ENCODE measurements around the gene IQUB. TPM values are rescaled to one million over a fixed set of nuclear protein-coding genes. Genes with fewer than 3 reads are reported as not detected.
"Not testable (repeated sequence)": the region's sequence is repeated elsewhere in the genome, so short reads cannot be mapped to it uniquely, and the experiment has no call there.

The IQUB gene
- total and polyA plus RNA-seq, 7 donors, result 0.10 to 0.83 (median 0.66) TPM; not detected in 2

DNA sequence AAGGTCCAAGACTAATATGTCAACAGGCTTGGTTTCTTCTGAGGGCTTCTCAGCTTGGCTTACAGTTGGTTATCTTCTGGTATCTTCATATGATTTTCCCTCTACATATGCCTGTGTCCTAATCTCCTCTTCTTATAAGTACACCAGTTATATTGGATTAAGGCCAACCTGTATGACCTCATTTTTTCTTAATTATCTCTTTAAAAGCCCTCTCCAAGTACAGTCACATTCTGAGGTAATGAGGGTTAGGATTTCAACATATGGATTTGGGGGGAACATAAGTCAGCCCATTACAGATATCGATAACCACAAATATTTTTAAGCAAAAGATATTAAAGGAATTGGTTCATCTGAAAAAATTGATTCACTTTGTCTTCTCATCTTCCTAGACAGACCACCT is 49.2 kb downstream of the IQUB start:
- intact Hi-C loops (cut with DNase I), result no loop called here
- 94 to 98% methylated on average over 1 of the region's 1 CpG for WGBS, 2 donors
- Histone ChIP-seq H3K27me3 (no peaks in the 10 kb centered on the region), H3K9me3 (no peaks in the 10 kb centered on the region), H3K36me3 (no peaks in the 10 kb centered on the region), H3K4me1 (no peaks in the 10 kb centered on the region), H3K27ac (no peak overlapping the region), H3K4me3 (no peak overlapping the region)
- DNase-seq, result no peak
- TF ChIP-seq EP300 (IDR thresholded peaks at IDR 0.05) (no peak), POLR2AphosphoS5 (IDR thresholded peaks at IDR 0.05) (no peak), POLR2A (IDR thresholded peaks at IDR 0.05) (no peak)
- TF ChIP-seq, protein P1, sequence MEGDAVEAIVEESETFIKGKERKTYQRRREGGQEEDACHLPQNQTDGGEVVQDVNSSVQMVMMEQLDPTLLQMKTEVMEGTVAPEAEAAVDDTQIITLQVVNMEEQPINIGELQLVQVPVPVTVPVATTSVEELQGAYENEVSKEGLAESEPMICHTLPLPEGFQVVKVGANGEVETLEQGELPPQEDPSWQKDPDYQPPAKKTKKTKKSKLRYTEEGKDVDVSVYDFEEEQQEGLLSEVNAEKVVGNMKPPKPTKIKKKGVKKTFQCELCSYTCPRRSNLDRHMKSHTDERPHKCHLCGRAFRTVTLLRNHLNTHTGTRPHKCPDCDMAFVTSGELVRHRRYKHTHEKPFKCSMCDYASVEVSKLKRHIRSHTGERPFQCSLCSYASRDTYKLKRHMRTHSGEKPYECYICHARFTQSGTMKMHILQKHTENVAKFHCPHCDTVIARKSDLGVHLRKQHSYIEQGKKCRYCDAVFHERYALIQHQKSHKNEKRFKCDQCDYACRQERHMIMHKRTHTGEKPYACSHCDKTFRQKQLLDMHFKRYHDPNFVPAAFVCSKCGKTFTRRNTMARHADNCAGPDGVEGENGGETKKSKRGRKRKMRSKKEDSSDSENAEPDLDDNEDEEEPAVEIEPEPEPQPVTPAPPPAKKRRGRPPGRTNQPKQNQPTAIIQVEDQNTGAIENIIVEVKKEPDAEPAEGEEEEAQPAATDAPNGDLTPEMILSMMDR (IDR thresholded peaks at IDR 0.05), result no peak

DNA sequence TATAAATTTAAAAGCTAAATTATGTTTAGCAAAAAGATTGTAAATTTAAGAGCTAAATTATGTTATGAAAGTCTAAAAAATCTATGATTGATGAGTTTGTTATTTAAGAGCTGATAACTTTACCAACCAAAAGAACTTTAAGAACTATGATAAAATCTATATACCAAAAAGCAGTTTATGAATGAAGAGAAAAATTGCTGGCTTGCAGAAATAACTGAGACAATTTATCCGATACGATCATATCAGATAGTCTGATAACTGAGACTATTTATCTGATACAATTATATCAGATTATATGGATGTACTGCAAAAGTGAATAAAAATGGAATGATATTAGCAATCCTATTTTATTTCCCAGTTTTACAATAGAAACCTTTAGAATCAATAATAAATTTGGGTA is 50.2 kb downstream of the IQUB start:
- no peaks in the 10 kb centered on the region for H3K4me1 ChIP-seq
- TF ChIP-seq EP300 (IDR thresholded peaks at IDR 0.05) (no peak), POLR2AphosphoS5 (IDR thresholded peaks at IDR 0.05) (no peak), POLR2A (IDR thresholded peaks at IDR 0.05) (no peak)
- 96% methylated on average over 2 of the region's 2 CpGs for WGBS, 2 donors
- no peak for DNase-seq
- no peak overlapping the region for H3K4me3 ChIP-seq
- H3K9me3 ChIP-seq, result no peaks in the 10 kb centered on the region
- intact Hi-C loops (cut with DNase I), result no loop called here
- no peaks in the 10 kb centered on the region for H3K27me3 ChIP-seq
- H3K27ac ChIP-seq, result no peak overlapping the region
- no peaks in the 10 kb centered on the region for H3K36me3 ChIP-seq

DNA sequence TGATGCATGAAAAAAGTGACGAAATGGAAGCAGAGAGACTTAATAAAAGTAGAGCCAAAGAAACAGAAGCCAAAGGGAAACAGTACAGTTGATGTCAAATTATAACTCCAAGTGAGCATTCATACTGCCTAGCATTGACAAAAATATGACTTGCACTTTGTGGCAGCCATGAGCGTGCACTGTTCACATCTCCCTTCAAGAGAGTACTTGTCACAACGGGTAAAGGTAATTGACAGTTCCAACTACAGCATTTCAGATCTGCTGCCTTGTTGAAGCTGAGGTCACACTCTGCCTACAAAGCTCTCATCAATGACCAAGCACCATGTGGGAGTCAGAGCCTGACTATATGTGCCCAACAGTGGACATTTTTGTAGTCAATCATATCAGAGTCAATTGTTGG is 54.3 kb downstream of the IQUB start:
- intact Hi-C loops (cut with DNase I), result no loop called here
- Histone ChIP-seq H3K9me3 (no peaks in the 10 kb centered on the region), H3K27ac (no peak overlapping the region), H3K27me3 (no peaks in the 10 kb centered on the region), H3K4me1 (no peaks in the 10 kb centered on the region), H3K36me3 (no peaks in the 10 kb centered on the region), H3K4me3 (no peak overlapping the region)
- WGBS, 2 donors, result 79 to 90% methylated on average over 3 of the region's 3 CpGs
- TF ChIP-seq, protein P1 (IDR thresholded peaks at IDR 0.05), result no peak
- TF ChIP-seq POLR2A (IDR thresholded peaks at IDR 0.05) (no peak), POLR2AphosphoS5 (IDR thresholded peaks at IDR 0.05) (no peak), EP300 (IDR thresholded peaks at IDR 0.05) (no peak)
- no peak for DNase-seq

DNA sequence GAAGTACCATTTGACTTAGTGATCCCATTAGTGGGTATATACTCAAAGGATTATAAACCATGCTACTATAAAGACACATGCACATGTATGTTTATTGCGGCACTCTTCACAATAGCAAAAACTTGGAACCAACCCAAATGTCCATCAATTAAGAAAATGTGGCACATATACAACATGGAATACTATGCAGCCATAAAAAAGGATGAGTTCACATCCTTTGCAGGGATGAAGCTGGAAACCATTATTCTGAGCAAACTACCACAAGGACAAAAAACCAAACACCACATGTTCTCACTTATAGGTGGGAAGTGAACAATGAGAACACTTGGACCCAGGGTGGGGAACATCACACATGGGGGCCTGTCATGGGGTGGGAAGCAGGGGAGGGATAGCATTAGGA is 56.3 kb downstream of the IQUB start:
- intact Hi-C loops (cut with DNase I), result not testable (repeated sequence)

DNA sequence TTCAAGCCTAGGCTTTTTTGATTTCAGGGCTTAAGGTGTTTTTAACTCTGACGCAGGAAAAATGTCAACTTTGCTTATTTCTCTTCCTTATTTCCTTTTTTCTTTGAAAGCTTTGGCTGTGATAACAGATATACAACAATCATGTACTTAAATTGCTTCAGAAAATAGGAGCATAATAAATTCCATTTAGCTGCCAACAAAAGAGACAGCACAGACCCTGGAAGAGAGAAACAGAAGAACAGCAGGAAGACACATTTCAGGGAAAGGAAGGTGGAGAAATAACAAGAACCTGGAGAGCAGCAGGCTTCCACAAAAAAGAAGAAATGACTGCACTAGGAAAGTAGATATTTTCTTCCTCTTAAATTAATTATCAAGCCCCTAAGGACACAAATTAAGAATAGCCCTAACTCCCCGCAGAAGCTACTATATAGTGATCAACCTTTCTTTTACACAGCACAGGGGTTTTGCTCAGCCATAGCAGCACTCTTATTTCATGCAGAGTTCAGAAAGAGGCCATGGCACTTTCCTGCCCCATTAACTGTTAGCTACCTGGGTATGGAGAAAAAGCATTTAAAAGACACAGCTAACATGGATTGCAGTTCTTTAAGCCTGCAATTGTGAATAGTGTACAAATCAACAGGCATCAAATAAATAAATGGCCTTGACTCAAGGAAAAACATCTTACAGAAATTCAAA is 61.5 kb downstream of the IQUB start:
- intact Hi-C loops (cut with DNase I), result no loop called here
- DNase-seq, result no peak
- no peak overlapping the region for H3K27ac ChIP-seq
- no peak overlapping the region for H3K4me3 ChIP-seq
- peaks cover 0 to 3% (median 0%) of the 10 kb centered on the region in 4 donors for H3K4me1 ChIP-seq
- H3K36me3 ChIP-seq, result no peaks in the 10 kb centered on the region
- H3K9me3 ChIP-seq, result no peaks in the 10 kb centered on the region
- TF ChIP-seq POLR2AphosphoS5 (IDR thresholded peaks at IDR 0.05), result no peak
- TF ChIP-seq POLR2A (IDR thresholded peaks at IDR 0.05), result no peak
- TF ChIP-seq EP300 (IDR thresholded peaks at IDR 0.05), result no peak
- TF ChIP-seq, protein P1 (IDR thresholded peaks at IDR 0.05), result no peak
- H3K27me3 ChIP-seq, result no peaks in the 10 kb centered on the region
- WGBS, 2 donors, result 54 to 63% methylated on average over 2 of the region's 2 CpGs

More for the DNA sequence above, 56.3 kb downstream of the IQUB start:
- H3K4me1 ChIP-seq, H3K27ac ChIP-seq, DNase-seq, H3K4me3 ChIP-seq, H3K36me3 ChIP-seq, H3K9me3 ChIP-seq, H3K27me3 ChIP-seq: not testable (repeated sequence)
- WGBS, 2 donors, result 96 to 98% methylated on average over 1 of the region's 1 CpG

DNA sequence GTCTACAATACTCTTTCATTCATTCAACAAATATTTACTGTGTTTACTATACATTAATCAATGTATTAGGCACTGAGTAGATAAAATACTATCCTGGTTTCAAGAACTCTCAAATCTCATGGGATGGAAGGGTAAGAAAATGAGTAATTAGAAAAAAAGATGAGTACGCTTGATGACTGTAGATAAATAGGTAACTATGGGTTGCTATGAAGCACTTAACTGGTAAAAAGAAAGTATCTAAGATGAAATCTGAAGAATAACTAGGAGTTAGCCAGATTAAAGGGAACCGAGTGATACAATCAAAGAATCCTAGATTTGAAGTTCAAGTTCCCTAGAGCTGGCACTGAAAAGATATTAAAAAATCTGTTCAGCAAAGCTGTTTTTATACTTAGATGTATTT is 62.1 kb downstream of the IQUB start:
- Histone ChIP-seq H3K36me3 (no peaks in the 10 kb centered on the region), H3K4me3 (no peak overlapping the region), H3K27ac (no peak overlapping the region), H3K27me3 (no peaks in the 10 kb centered on the region), H3K9me3 (no peaks in the 10 kb centered on the region), H3K4me1 (peaks cover 0 to 3% (median 0%) of the 10 kb centered on the region in 4 donors)
- no peak for DNase-seq
- TF ChIP-seq POLR2AphosphoS5 (IDR thresholded peaks at IDR 0.05), result no peak
- TF ChIP-seq, protein P1 (IDR thresholded peaks at IDR 0.05), result no peak
- TF ChIP-seq EP300 (IDR thresholded peaks at IDR 0.05), result no peak
- TF ChIP-seq POLR2A (IDR thresholded peaks at IDR 0.05), result no peak
- intact Hi-C loops (cut with DNase I), result no loop called here
- WGBS, 2 donors, result 88 to 92% methylated on average over 2 of the region's 2 CpGs

Measured in sigmoid colon (tissue), 7 donors.